Stimulated activated CD4-positive, alpha-beta T cell treated with anti-CD3 and anti-CD28 coated beads, TNF-alpha, amount 100 ng/mL, for 1 hour (primary cell): ENCODE measurements around the gene TUBB2B.
"Not testable (repeated sequence)": the region's sequence is repeated elsewhere in the genome, so short reads cannot be mapped to it uniquely, and the experiment has no call there.

ENCODE experiments used
- DNase-seq, 3 donors: peaks; one replicate each; pipeline ENCODE4 v3.0.0-alpha.2; 2020; ENCODE audit warnings: low read depth in 3 of 3, low spot score in 1 of 3

The TUBB2B gene

GRCh38 chr6:3190779-3191178, 36.7 kb downstream of the TUBB2B start:
- DNase-seq: no peak

GRCh38 chr6:3190056-3190455, 37.4 kb downstream of the TUBB2B start:
- DNase-seq: no peak

GRCh38 chr6:3189192-3189591, 38.3 kb downstream of the TUBB2B start:
- not testable (repeated sequence) for DNase-seq

- DNase-seq: no peak
These were observed 39.2 kb downstream of the TUBB2B start for GRCh38 chr6:3188262-3188661.

GRCh38 chr6:3186974-3187382, 40.5 kb downstream of the TUBB2B start:
- DNase-seq: no peak

- DNase-seq: no peak
These were observed 44.4 kb downstream of the TUBB2B start for GRCh38 chr6:3183066-3183465.

GRCh38 chr6:3181105-3181504, 46.3 kb downstream of the TUBB2B start:
- DNase-seq: no peak

GRCh38 chr6:3179945-3180344, 47.5 kb downstream of the TUBB2B start:
- DNase-seq: not testable (repeated sequence)

- not testable (repeated sequence) for DNase-seq
These were observed 48.8 kb downstream of the TUBB2B start for GRCh38 chr6:3178666-3179065.

- DNase-seq: no peak
These were observed 50.7 kb downstream of the TUBB2B start for GRCh38 chr6:3176562-3177355.

GRCh38 chr6:3175715-3176402, 51.6 kb downstream of the TUBB2B start:
- no peak for DNase-seq
